NCI-H510A (cell line): Measurements from ENCODE around the gene OR2T11.
"Not testable (repeated sequence)": the region's sequence is repeated elsewhere in the genome, so short reads cannot be mapped to it uniquely, and the experiment has no call there.

Source experiments
- DNase-seq: peaks from one replicate; lab custom pipeline; 2025; lab: John Stamatoyannopoulos, UW

The OR2T11 gene

GRCh38 chr1:248618878-248619277 is 16.0 kb downstream of the OR2T11 start:
- DNase-seq, result no peak

- no peak for DNase-seq
Observed at GRCh38 chr1:248618119-248618518, 16.8 kb downstream of the OR2T11 start.

- no peak for DNase-seq
Observed at GRCh38 chr1:248613742-248614141, 21.1 kb downstream of the OR2T11 start.

GRCh38 chr1:248611883-248612414 is 22.9 kb downstream of the OR2T11 start:
- DNase-seq, result no peak

- no peak for DNase-seq
Observed at GRCh38 chr1:248610301-248610700, 24.6 kb downstream of the OR2T11 start.

GRCh38 chr1:248599396-248599795 is 35.5 kb downstream of the OR2T11 start:
- no peak for DNase-seq

- DNase-seq, result no peak
Observed at GRCh38 chr1:248597589-248597988, 37.3 kb downstream of the OR2T11 start, which contains the start of gene OR2T10. TSS of gene OR2T10 (minus strand) at chr1:248597700. CDS start at chr1:248593768, 3,932 bp downstream.

- no peak for DNase-seq
Observed at GRCh38 chr1:248596615-248597014, 38.3 kb downstream of the OR2T11 start.

- DNase-seq, result no peak
Observed at GRCh38 chr1:248593226-248593625, 41.7 kb downstream of the OR2T11 start.

GRCh38 chr1:248592655-248593054 is 42.2 kb downstream of the OR2T11 start:
- no peak for DNase-seq

- DNase-seq, result no peak
Observed at GRCh38 chr1:248590055-248590454, 44.8 kb downstream of the OR2T11 start.

- DNase-seq, result no peak
Observed at GRCh38 chr1:248589334-248589733, 45.6 kb downstream of the OR2T11 start.

GRCh38 chr1:248585266-248585665 is 49.6 kb downstream of the OR2T11 start:
- DNase-seq, result no peak

- no peak for DNase-seq
Observed at GRCh38 chr1:248576260-248576980, 58.5 kb downstream of the OR2T11 start.

- DNase-seq, result not testable (repeated sequence)
Observed at GRCh38 chr1:248574657-248575056, 60.2 kb downstream of the OR2T11 start, which contains the start of gene OR2T34. TSS of gene OR2T34 (minus strand) at chr1:248574757. CDS start at chr1:248574757, 0 bp downstream.

- DNase-seq, result not testable (repeated sequence)
Observed at GRCh38 chr1:248573856-248574255, 61.0 kb downstream of the OR2T11 start.
